AG10803 (cell line): Measurements from ENCODE around the gene ADAMTS19.

Experiments used
- DNase-seq: peaks from one replicate; pipeline ENCODE4 v3.0.0; 2010; ENCODE audit warnings: low read depth
- H3K4me3 ChIP-seq: 2 replicates; pipeline ENCODE4 v1.5.1; 2011; ENCODE audit warnings: mild to moderate bottlenecking, low read length, control low read depth
- TF ChIP-seq, protein P1 (sequence below): conservative IDR thresholded peaks from 2 replicates; pipeline ENCODE4 v1.5.1; 2011; ENCODE audit warnings: mild to moderate bottlenecking, low read length, control low read depth, inconsistent platforms

Gene ADAMTS19

DNA sequence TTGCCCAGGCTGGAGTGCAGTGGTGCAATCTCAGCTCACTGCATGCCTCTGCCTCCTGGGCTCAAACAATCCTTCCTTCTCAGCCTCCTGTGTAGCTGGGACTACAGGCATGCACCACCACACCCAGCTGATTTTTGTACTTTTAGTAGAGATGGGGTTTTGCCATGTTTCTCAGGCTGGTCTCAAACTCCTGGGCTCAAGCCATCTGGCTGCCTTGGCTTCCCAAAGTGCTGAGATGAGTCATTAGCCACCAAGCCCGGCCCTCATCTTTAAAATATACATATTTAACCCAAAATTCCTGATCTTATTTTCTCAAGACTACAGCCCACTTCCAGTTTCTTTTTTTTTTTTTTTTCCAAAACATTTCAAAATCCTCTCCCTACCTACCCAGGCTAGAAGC lies 256.1 kb downstream of the ADAMTS19 start:
- no peak overlapping the region for H3K4me3 ChIP-seq
- no peak for DNase-seq
- TF ChIP-seq, protein P1, sequence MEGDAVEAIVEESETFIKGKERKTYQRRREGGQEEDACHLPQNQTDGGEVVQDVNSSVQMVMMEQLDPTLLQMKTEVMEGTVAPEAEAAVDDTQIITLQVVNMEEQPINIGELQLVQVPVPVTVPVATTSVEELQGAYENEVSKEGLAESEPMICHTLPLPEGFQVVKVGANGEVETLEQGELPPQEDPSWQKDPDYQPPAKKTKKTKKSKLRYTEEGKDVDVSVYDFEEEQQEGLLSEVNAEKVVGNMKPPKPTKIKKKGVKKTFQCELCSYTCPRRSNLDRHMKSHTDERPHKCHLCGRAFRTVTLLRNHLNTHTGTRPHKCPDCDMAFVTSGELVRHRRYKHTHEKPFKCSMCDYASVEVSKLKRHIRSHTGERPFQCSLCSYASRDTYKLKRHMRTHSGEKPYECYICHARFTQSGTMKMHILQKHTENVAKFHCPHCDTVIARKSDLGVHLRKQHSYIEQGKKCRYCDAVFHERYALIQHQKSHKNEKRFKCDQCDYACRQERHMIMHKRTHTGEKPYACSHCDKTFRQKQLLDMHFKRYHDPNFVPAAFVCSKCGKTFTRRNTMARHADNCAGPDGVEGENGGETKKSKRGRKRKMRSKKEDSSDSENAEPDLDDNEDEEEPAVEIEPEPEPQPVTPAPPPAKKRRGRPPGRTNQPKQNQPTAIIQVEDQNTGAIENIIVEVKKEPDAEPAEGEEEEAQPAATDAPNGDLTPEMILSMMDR: no peak

DNA sequence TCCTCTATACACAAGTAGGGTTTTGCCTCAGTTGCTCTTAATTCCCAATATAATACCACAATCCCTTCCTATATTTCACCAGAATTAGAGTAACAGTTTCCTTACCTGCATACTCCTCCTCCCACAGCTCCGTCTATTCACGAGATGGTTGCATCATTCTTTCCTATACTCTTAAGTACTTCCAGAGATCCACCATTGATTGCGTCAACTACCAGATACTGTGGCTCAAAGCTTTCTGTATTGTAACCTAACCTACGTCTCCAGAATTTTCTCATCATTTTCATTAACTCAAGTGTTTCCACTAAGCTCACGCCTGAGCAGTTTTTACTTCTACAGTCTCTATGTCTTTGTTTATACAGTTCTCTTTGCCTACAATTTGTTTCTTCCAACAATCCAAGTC lies 256.6 kb downstream of the ADAMTS19 start:
- TF ChIP-seq, protein P1: no peak
- no peak overlapping the region for H3K4me3 ChIP-seq
- DNase-seq: no peak

DNA sequence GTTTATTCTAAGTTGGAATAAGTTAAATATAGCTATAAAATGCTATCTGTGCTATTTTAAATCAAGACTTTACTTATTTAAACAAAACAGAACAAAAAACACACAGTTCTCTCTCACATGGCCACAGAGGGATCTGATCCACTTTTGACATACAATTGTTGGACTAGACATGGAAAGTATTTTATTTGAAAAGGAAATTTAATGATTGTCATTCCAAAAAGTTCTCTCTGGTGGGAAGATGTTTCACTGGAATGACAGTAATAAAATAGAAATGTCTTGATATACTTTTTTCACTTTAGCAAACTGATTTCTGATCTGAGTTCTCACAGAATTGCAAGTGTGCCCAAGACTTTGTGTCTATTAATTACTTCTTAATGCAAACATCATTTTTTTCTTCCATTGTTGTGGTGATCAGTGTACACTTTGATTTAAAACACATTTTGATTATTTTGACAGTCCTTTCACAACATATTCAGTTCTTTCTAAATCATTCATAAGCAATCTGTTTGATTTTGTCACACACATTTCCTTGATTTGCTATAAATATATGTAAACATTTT lies 257.7 kb downstream of the ADAMTS19 start:
- DNase-seq: no peak
- TF ChIP-seq, protein P1: no peak
- H3K4me3 ChIP-seq: no peak overlapping the region

DNA sequence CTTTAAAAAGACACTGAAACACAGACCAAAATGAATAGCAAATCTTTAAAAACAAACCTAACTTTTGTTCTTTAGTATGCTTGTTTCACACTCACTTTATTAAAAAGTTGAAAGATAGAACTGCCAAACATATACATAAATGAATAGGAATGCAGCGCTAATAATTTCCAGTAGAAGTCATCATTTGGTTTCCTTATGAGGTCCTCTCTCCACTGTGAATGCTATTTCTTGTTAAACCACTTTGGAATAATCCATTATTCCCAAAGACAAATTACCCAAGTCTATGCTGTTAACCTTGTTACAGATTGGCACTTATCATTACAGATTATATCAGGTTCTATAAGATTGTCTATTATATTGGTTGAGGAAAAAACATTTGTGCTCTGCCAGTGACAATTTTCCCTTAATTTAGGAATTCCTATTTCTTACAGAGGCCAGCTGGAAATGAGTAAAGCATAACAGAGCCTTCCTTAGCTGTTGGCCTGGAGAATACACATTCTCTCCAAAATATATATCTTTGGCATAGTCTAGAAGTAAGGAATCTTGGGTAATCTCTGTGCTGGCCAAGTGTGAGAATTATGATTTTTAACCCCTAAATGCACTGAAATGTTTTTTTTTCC lies 258.5 kb downstream of the ADAMTS19 start:
- TF ChIP-seq, protein P1: no peak

DNA sequence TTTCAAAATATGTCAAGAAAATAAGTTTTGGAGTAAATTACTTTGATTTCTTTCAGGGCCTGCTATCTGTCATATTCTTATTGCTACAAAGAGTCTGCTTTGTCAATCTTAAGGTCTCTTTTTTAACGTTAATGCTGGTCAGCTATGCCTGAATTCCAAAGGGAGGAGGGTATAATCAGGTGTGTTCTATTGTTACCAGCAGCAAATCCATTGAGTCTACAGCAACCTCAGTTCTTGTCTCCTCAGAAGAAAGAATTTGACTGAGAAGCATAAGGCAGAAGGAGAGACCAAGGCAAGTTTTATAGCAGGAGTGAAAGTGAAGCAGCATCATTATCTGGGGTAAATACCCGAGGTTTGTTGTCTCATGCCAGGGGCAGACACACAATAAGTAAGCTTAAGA lies 264.1 kb downstream of the ADAMTS19 start:
- DNase-seq: no peak
- TF ChIP-seq, protein P1: no peak
- H3K4me3 ChIP-seq: no peak overlapping the region

More for the DNA sequence above, 258.5 kb downstream of the ADAMTS19 start:
- no peak overlapping the region for H3K4me3 ChIP-seq
- DNase-seq: no peak

DNA sequence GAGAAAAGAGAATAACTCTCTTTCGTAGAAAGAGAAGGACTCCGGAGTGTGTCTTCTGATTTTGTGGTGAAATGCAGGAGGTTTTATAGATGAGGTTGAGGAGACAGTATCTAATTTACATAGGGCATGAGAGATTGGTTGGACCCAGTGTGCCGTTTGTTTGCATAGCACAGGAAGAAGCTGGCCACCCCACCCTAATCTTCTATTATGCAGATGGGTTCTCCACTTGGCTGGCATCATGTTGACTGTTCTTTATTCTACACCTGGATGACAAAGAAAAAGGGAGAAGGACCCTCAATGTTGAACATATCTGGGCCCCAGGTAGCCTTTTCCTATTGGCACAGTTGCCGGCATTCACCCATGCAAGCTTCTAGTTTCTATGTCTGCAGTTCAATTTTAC lies 264.5 kb downstream of the ADAMTS19 start:
- no peak overlapping the region for H3K4me3 ChIP-seq
- TF ChIP-seq, protein P1: no peak
- no peak for DNase-seq

DNA sequence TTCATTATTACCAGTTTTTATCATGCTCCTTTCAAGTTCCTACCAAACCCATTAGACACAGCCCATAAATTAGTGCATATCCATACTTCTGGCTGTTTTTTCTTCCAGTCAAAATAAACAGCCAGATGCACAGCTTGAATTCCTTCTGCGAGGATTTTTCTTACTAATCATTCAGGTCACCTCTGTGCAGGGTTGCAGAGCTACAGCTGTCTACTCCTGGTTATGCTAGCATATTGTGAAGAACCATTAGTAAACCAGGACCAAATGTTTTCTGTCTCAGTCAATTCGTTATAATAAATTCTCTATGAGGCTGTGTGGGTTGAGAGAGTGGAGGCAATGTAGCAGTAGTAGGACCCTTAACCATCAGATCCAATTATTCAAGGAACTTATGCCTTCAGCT lies 279.7 kb downstream of the ADAMTS19 start:
- DNase-seq: no peak
- no peak overlapping the region for H3K4me3 ChIP-seq
- TF ChIP-seq, protein P1: no peak
